Osteocyte (in vitro differentiated cells): ENCODE measurements around the gene TIAM2. TPM values are rescaled to one million over a fixed set of nuclear protein-coding genes. Genes with fewer than 3 reads are reported as not detected.

Source experiments
- DNase-seq: peaks from one replicate; pipeline ENCODE4 v3.0.0; 2021; ENCODE audit warnings: mixed read lengths; ENCODE audit not compliant: unreplicated experiment; ENCODE audit errors: extremely low spot score
- H3K27ac Mint-ChIP-seq: one replicate; pipeline ENCODE4 v1.8.0; 2021; ENCODE audit warnings: mild to moderate bottlenecking, mixed read lengths; ENCODE audit not compliant: unreplicated experiment
- H3K27me3 Mint-ChIP-seq: one replicate; pipeline ENCODE4 v1.8.0; 2021; ENCODE audit warnings: mixed read lengths; ENCODE audit not compliant: unreplicated experiment
- H3K36me3 Mint-ChIP-seq: one replicate; pipeline ENCODE4 v1.8.0; 2021; ENCODE audit warnings: mixed read lengths; ENCODE audit not compliant: unreplicated experiment
- H3K4me1 Mint-ChIP-seq: one replicate; pipeline ENCODE4 v1.8.0; 2021; ENCODE audit warnings: mixed read lengths; ENCODE audit not compliant: unreplicated experiment
- H3K4me3 Mint-ChIP-seq: one replicate; pipeline ENCODE4 v1.8.0; 2021; ENCODE audit warnings: mild to moderate bottlenecking, moderate library complexity, mixed read lengths; ENCODE audit not compliant: unreplicated experiment
- H3K9me3 Mint-ChIP-seq: one replicate; pipeline ENCODE4 v1.8.0; 2021; ENCODE audit warnings: mixed read lengths; ENCODE audit not compliant: unreplicated experiment
- total RNA-seq: library from RNA; stranded (reverse); gene quantifications from 2 replicates; pipeline ENCODE4 v1.2.1, GENCODE V29; 2021
- TF ChIP-seq, protein P1 (sequence below): fragments of 200-600 bp; sonication (generic); IDR thresholded peaks from 2 replicates; pipeline ENCODE4 v1.5.0; 2021; ENCODE audit warnings: antibody characterized with exemption, mild to moderate bottlenecking, moderate library complexity

Gene TIAM2
- total RNA-seq, 1 donor from 2014 or later, result 11.2 TPM

DNA sequence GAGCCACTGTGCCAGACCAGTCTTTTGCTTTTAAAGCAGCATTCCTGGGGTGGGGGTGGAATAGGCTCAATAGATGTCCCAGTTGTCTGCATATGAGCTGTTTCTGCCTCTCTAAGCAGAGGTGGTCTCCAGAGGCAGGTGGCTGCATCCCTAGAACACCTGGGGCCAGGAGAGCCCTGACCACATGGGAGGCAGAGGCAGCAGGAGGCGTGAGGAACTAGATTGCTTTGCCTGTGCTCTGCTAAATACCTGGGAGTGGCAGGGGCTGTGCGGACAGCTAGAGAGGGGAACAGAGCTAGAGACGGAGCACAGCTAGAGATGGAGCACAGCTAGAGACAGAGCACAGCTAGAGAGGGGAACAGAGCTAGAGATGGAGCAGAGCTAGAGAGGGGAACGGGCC is 239.6 kb downstream of the TIAM2 start:
- no peak overlapping the region for H3K27ac Mint-ChIP-seq
- peaks cover 1% of the 10 kb centered on the region for H3K4me1 Mint-ChIP-seq
- no peak for DNase-seq
- no peaks in the 10 kb centered on the region for H3K27me3 Mint-ChIP-seq
- TF ChIP-seq, protein P1, sequence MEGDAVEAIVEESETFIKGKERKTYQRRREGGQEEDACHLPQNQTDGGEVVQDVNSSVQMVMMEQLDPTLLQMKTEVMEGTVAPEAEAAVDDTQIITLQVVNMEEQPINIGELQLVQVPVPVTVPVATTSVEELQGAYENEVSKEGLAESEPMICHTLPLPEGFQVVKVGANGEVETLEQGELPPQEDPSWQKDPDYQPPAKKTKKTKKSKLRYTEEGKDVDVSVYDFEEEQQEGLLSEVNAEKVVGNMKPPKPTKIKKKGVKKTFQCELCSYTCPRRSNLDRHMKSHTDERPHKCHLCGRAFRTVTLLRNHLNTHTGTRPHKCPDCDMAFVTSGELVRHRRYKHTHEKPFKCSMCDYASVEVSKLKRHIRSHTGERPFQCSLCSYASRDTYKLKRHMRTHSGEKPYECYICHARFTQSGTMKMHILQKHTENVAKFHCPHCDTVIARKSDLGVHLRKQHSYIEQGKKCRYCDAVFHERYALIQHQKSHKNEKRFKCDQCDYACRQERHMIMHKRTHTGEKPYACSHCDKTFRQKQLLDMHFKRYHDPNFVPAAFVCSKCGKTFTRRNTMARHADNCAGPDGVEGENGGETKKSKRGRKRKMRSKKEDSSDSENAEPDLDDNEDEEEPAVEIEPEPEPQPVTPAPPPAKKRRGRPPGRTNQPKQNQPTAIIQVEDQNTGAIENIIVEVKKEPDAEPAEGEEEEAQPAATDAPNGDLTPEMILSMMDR, result no peak
- peaks cover 5% of the 10 kb centered on the region for H3K9me3 Mint-ChIP-seq
- peaks cover 5% of the 10 kb centered on the region for H3K36me3 Mint-ChIP-seq
- no peak overlapping the region for H3K4me3 Mint-ChIP-seq

DNA sequence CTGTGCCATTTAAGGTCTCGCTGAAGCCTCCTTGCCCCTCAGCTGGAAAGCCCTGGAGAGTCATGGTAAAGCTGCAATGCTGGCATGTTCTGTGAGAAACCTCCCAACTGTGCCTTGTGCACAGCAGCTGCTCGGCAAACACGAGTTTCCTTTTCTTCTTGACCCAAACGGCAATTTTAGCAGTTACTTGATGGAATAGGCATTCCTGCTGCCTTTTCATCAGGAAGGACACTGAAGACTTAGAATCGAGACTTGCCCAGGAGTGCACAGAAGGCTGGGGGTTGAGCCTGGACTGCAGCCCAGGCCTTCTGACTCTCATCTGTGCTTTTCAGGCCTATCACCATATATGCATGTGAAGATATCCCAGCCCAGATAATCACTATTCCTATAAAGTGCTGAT is 240.0 kb downstream of the TIAM2 start:
- Mint-ChIP-seq H3K4me1 (peaks cover 1% of the 10 kb centered on the region), H3K36me3 (peaks cover 4% of the 10 kb centered on the region), H3K4me3 (no peak overlapping the region), H3K9me3 (peaks cover 5% of the 10 kb centered on the region), H3K27me3 (no peaks in the 10 kb centered on the region), H3K27ac (no peak overlapping the region)
- no peak for DNase-seq
- TF ChIP-seq, protein P1, result no peak

DNA sequence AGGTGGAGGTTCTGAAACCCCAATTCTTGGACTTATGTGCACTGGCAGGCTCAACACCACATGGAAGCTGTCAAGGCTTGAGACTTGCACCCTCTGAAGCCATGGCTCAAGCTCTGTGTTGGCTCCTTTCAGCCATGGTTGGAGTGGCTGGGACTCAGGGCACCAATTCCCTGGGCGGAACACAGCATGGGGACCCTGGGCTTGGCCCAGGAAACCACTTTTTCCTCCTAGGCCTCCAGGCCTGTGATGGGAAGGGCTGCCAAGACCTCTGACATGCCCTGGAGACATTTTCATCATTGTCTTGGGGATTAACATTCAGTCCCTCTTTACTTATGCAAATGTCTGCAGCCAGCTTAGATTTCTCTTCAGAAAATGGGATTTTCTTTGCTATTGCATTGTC is 242.5 kb downstream of the TIAM2 start:
- TF ChIP-seq, protein P1, result no peak
- Mint-ChIP-seq H3K4me1 (peaks cover 11% of the 10 kb centered on the region), H3K27me3 (no peaks in the 10 kb centered on the region), H3K4me3 (no peak overlapping the region), H3K36me3 (peaks cover 7% of the 10 kb centered on the region), H3K27ac (no peak overlapping the region), H3K9me3 (peaks cover 5% of the 10 kb centered on the region)
- no peak for DNase-seq

DNA sequence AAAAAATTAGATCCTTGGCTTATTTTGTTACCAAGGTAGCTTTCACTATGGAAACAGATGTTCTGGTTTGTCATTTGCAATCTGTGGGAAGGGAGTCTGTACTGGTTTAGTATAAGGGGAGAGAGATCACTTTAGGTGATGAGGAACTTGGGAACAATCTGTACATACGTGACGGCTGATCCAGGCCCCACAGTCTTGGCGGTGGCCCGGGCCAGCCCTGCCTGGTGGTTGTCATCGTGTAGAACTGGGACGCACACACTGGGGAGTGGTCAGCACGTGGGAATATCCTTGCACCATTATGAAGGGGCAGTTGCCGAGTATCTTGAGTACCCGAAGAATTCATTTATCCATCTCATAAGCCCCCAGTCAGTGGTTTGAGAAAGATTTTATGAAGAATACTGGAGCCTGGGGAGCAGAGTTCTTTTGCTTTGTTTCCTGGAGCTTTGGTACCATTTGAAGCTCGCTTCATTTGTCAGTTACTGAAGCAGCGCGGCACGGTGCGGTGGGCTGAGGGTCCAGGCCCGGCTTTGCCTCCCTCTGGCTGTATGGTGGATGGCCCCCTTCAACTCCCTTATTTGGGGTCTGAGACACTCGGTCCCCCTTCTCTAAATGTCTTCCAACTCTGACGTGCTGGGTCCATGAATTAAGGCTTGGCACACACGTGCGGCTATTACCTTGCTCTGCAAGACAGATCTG is 245.9 kb downstream of the TIAM2 start:
- no peak for DNase-seq
- Mint-ChIP-seq H3K27ac (no peak overlapping the region), H3K36me3 (peaks cover 7% of the 10 kb centered on the region), H3K4me3 (no peak overlapping the region), H3K27me3 (no peaks in the 10 kb centered on the region), H3K4me1 (peaks cover 23% of the 10 kb centered on the region), H3K9me3 (peaks cover 5% of the 10 kb centered on the region)
- TF ChIP-seq, protein P1, result no peak

GRCh38 chr6:155241966-155242365 is 246.9 kb downstream of the TIAM2 start:
- peak overlapping the region; percentile 25 for H3K27ac Mint-ChIP-seq
- TF ChIP-seq, protein P1, result no peak
- no peak for DNase-seq
- H3K4me3 Mint-ChIP-seq, result no peak overlapping the region
- no peaks in the 10 kb centered on the region for H3K27me3 Mint-ChIP-seq
- H3K4me1 Mint-ChIP-seq, result peaks cover 31% of the 10 kb centered on the region
- H3K9me3 Mint-ChIP-seq, result peaks cover 5% of the 10 kb centered on the region
- peaks cover 7% of the 10 kb centered on the region for H3K36me3 Mint-ChIP-seq
